Fibroblast of skin of abdomen (primary cell): Measurements from ENCODE around the gene TRNT1.
A peak's percentile ranks its signal among the peaks of the same experiment; 100 is the strongest.

Experiments
- DNase-seq: peaks from one replicate; pipeline ENCODE4 v3.0.0-alpha.2; 2013

The TRNT1 gene

GRCh38 chr3:3178498-3179328 is 52.0 kb downstream of the TRNT1 start:
- DNase-seq: no peak

GRCh38 chr3:3179407-3180094 is 52.8 kb downstream of the TRNT1 start, which contains the start of gene CRBN:
CRBN (minus strand) TSS chr3:3179691; CDS start chr3:3179687, 4 bp downstream.
- peak; percentile 78 for DNase-seq

- DNase-seq: no peak
These were observed 53.7 kb downstream of the TRNT1 start for GRCh38 chr3:3180456-3180855.

GRCh38 chr3:3184876-3185275 is 58.1 kb downstream of the TRNT1 start:
- no peak for DNase-seq

GRCh38 chr3:3189102-3189727 is 62.5 kb downstream of the TRNT1 start:
- peak; percentile 15 for DNase-seq

GRCh38 chr3:3189961-3190360 is 63.2 kb downstream of the TRNT1 start:
- DNase-seq: no peak

GRCh38 chr3:3191675-3192285 is 65.0 kb downstream of the TRNT1 start:
- DNase-seq: no peak

- no peak for DNase-seq
These were observed 65.5 kb downstream of the TRNT1 start for GRCh38 chr3:3192286-3192675.

- DNase-seq: no peak
These were observed 68.1 kb downstream of the TRNT1 start for GRCh38 chr3:3194861-3195260.

- DNase-seq: no peak
These were observed 69.6 kb downstream of the TRNT1 start for GRCh38 chr3:3196148-3196861.
